Measurements from ENCODE around the gene B3GNT9. TPM values are rescaled to one million over a fixed set of nuclear protein-coding genes. Genes with fewer than 3 reads are reported as not detected.

The B3GNT9 gene, protein sequence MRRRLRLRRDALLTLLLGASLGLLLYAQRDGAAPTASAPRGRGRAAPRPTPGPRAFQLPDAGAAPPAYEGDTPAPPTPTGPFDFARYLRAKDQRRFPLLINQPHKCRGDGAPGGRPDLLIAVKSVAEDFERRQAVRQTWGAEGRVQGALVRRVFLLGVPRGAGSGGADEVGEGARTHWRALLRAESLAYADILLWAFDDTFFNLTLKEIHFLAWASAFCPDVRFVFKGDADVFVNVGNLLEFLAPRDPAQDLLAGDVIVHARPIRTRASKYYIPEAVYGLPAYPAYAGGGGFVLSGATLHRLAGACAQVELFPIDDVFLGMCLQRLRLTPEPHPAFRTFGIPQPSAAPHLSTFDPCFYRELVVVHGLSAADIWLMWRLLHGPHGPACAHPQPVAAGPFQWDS
- 7.8 TPM for total RNA-seq
- long read RNA-seq, partial matches to known transcripts, result 4 of 6 reads
- long read RNA-seq, other reads (novel, unspliced or antisense), result 0 of 6 reads

DNA sequence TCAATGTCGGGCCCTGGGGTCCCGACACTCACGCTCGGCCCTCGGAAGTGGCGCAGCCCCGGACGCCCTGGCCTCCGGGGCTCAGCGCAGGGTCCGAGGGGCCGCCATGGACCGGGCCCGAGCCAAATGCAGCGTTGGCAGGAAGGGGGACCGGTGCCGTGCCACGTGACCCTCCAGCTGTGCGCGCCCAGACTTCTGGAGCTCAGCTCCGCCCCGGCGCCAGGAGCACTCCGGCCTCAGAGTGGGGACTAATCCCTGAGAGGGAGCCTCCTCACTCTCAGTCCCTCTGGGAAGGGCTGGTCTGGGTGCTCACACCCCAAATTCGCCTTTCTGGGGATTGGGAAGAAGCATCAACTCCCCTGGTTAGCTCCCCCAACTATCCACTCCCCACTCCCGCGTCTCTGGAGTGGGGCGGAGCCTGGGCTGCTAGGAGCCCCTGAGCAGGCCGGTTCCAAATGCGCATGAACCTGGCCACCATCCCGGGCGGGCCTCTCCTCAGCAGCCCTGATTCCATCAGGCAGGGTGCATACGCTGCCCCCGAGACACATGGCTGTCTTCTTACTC lies at the start of gene B3GNT9:
Gene B3GNT9 (minus strand): TSS at position 166 of the 564 bp plus-strand sequence. CDS start 513 bp downstream, outside the sequence.
- ATAC-seq (peak; percentile 84), DNase-seq (peak; percentile 89)
- intact Hi-C loops (cut with micrococcal nuclease), result no loop called here

DNA sequence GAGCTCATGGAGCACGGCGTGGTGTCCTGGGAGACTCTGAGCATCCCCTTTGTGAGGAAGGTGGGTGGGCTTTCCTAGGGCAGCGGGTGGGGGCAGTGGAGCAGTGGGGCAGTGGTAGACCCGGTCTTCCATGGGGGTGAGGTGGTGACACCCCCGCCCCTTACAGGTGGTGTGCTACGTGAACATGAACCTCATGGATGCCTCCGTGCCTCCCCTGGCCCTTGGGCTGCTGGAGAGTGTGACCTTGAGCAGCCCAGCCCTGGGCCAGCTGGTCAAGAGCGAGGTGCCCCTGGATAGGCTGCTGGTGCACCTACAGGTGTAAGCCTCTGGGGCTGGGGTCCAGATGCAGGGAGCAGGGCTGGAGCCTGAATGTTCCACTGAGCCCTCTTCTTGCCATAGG lies 49.7 kb upstream of the B3GNT9 start:
- intact Hi-C loops (cut with micrococcal nuclease), result no loop called here
- no peak for DNase-seq
- ATAC-seq, result no peak

DNA sequence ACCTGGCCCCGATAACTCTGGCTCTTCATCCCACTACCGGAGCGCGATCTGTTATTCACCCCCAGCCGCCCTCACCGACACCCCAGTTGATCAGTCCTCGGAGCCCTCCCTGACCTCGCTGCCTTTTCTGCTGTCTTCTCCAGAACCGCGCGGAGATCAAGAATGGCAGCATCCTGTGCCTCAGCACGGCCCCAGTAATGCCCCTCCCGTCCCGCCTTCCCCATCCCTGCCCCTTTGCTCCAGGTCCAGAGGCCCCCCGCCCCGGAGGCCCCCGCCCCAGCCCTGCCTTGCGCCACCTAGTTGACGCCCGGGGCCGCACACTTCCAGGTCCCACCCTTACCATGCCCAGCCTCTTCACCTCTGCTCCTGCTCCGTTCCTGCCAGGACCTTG lies 49.0 kb upstream of the B3GNT9 start:
- ATAC-seq (peak; percentile 4), DNase-seq (no peak)
- intact Hi-C loops (cut with micrococcal nuclease), result no loop called here

DNA sequence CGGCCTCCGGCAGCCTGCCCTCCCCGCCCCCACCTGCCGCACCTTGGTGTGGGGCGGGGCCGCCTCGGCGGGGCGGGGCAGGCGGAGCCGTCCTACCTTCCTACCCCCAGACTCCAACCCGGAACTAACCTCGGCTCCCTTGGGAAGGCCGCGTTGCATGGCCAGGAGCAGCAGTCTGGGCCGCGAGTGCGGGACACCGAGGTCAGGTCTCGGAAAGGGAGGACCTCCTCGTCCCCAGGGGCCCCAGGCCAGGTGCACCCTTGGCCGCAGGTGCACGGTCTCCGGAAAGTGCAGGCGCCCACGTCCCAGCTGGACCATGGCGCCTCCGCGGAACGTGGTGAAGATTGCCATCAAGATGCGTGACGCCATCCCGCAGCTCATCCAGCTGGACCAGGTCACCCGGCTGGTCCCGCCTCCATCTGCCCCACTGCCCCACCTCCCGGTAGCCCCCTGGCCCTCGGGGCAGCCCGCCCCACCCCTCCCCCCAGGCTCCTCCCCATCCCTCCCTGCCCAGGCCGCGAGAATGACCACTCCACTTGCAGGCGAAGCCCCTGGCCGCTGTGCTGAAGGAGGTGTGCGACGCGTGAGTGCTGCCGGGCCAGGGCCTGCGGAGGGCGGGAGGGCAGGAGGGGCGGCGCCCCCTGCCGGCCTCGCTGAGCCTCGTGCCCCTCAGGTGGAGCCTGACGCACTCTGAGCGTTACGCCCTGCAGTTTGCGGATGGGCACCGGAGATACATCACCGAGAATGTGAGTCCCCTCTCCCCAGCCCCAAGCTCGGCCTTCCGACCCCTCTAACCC lies 48.4 kb upstream of the B3GNT9 start, which contains the start of gene ELMO3:
Gene ELMO3 (plus strand): TSS at position 121 of the 797 bp plus-strand sequence. CDS start 196 bp downstream, at position 317.
- DNase-seq (no peak), ATAC-seq (peak; percentile 39)
- intact Hi-C loops (cut with micrococcal nuclease), result no loop called here

DNA sequence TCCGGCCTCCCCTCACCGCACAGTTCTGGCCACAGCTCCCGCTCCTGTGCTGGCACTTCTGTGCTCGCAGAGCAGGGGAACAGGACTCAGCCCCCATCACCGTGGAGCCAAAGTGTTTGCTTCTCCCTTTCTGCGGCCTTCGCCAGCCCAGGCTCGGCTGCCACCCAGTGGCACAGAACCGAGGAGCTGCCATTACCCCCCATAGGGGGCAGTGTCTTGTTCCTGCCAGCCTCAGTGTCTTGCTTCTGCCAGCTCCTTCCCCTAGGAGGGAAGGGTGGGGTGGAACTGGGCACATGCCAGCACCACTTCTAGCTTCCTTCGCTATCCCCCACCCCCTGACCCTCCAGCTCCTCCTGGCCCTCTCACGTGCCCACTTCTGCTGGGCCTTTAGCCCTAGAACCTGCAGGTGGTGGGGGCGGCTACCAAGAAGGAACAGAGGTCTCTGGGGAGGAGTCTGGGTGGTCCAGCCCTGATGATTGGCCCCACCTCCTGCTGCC lies 47.5 kb upstream of the B3GNT9 start:
- ATAC-seq (peak; percentile 50), DNase-seq (peak; percentile 61)
- intact Hi-C loops (cut with micrococcal nuclease), result no loop called here

DNA sequence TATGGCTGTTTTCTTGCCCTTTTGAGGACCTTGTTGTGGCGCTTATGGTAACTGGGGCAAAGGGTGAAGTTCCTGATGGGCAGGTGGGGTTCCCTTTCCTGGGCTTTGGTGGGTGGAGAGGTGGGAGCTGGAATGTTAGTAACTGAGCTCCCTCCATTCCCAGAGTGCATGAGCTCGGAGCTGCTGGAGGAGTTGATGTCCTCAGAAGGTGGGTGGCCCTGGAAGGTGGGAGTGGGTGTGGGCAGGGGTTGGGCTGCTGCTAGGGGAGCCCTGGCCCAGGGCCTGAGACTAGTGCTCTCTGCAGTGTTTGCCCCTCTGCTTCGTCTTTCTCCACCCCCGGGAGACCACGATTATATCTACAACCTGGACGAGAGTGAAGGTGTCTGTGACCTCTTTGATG lies 46.9 kb upstream of the B3GNT9 start:
- ATAC-seq (no peak), DNase-seq (no peak)
- intact Hi-C loops (cut with micrococcal nuclease), result no loop called here

DNA sequence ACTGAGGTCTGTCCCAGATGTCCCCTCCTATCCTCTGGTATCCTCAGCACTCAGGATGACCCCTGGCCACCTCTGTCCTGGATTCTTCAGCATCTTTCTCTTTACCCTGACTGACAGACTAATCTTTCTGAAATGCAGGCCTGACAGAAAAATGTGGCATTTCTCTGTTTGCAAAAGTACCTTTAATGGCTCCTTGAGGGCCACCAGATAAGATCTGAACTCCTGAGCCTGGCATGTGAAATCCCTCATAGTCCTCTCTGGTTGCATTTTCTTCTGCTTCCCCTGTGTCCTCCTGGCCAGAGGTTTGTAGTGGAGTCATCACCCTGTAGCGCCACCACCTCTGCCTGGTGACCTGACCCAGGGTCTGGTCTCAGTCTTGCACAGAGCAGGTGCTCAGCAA lies 46.1 kb upstream of the B3GNT9 start:
- DNase-seq (no peak), ATAC-seq (no peak)
- intact Hi-C loops (cut with micrococcal nuclease), result no loop called here

DNA sequence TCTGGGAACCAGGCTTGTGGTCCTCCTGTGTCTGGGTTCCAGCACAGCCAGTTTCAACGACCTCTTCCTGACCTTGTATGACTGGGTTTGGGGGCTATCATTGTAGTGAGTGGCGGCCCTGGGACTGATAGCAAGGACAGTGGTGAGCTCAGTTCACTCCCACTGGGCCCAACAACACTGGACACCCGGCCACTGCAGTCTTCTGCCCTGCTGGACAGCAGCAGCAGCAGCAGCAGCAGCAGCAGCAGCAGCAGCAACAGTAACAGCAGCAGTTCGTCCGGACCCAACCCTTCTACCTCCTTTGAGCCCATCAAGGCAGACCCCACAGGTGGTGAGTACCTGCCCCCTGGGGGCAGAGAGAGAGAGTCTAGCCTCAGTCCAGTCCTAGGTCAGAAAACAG lies 44.9 kb upstream of the B3GNT9 start:
- ATAC-seq (no peak), DNase-seq (no peak)
- intact Hi-C loops (cut with micrococcal nuclease), result no loop called here

DNA sequence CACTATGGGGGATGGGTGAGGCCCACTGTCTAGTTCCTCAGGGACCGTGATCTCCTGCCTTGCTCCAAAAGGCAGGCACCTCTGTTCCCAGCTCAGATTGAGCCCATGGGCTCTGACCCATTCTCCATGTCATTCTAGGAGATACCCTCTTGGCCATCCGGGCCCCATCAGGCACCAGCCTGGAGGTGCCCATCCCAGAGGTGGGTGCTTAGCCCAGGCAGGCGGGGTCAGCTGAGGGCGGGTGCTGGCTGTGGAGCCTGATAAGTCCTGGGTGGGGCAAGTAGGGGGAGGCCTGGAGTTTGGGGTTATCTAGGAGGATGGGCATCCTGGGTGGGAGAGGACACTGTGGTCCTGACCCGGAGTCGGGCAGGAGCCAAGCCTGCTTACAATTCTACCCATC lies 43.5 kb upstream of the B3GNT9 start:
- no peak for DNase-seq
- intact Hi-C loops (cut with micrococcal nuclease), result no loop called here

DNA sequence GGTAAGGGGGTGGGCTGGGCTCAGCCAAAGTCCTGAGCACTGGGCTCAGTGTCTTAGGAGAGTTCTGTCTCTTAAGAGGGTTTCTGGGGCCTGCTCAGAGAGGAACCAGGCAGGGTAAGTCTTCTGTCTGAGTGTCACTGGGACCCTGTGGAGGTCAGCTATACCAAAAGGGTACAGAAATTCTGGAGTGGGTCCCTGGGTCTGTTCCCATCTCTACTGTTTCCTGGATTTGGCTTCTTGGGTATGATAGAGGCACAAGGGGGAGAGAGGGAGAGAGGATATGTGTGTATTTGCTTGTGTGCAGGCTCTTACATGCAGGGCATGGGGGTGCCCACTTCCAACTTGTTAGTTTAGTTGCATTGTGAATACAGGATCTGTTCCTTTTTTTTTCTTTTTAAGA lies 42.7 kb upstream of the B3GNT9 start:
- no peak for DNase-seq
- no peak for ATAC-seq
- intact Hi-C loops (cut with micrococcal nuclease), result no loop called here

More for the DNA sequence above, 43.5 kb upstream of the B3GNT9 start:
- no peak for ATAC-seq

DNA sequence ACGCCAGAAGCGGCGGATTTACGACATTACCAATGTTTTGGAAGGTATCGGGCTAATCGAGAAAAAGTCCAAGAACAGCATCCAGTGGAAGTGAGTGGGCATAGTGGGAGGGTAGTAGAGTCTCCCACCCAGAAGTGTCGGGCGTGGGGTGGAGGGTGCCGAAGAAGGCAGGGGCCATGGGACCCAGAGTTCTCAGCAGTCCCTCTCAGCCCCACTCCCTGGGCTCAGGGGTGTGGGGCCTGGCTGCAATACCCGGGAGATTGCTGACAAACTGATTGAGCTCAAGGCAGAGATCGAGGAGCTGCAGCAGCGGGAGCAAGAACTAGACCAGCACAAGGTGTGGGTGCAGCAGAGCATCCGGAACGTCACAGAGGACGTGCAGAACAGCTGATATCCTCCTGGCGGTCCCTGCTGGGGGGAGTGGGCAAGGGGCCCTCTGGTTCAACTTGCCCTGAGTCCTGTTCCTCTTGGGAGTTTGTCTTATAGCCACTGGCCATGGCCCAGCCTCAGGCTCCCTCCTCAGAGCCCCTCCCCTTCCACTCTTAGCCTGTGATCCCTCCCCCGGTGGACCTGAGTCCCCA lies 42.1 kb upstream of the B3GNT9 start:
- ATAC-seq, result no peak
- intact Hi-C loops (cut with micrococcal nuclease), result no loop called here

DNA sequence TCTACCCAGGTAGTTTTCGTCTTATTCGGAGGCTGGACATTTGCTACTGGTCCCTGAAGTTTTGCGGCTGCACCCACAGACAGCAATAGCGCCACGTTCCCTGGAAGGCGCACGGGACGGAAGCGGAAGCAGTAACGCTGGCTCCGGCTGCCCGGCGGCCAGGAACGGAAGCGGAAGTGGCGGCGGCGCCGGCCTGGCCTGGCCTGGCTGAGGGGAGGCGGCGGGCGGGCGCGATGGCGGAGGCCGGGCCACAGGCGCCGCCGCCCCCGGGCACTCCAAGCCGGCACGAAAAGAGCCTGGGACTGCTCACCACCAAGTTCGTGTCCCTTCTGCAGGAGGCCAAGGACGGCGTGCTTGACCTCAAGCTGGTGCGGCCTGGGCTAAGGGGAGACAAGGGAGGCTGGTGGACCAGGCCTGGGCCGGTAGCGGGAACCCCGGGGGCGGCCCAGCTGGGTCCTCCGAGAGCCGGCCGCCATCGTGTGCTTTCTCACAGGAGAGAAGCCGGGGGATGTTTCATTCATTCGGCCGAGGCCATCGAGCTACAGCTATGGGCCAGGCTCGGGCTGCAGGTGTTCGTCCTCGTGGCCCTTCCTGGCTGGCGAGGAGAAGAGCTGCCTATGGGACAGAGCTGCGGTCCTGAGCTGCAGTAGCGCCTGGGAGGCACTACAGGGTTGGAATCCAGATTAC lies 41.3 kb upstream of the B3GNT9 start, which contains the start of gene E2F4:
Gene E2F4 (plus strand): TSS at position 161 of the 687 bp plus-strand sequence. CDS start 73 bp downstream, at position 234.
- peak; percentile 94 for DNase-seq
- peak; percentile 94 for ATAC-seq
- intact Hi-C loops (cut with micrococcal nuclease), result no loop called here

More for the DNA sequence above, 42.1 kb upstream of the B3GNT9 start:
- DNase-seq, result no peak

DNA sequence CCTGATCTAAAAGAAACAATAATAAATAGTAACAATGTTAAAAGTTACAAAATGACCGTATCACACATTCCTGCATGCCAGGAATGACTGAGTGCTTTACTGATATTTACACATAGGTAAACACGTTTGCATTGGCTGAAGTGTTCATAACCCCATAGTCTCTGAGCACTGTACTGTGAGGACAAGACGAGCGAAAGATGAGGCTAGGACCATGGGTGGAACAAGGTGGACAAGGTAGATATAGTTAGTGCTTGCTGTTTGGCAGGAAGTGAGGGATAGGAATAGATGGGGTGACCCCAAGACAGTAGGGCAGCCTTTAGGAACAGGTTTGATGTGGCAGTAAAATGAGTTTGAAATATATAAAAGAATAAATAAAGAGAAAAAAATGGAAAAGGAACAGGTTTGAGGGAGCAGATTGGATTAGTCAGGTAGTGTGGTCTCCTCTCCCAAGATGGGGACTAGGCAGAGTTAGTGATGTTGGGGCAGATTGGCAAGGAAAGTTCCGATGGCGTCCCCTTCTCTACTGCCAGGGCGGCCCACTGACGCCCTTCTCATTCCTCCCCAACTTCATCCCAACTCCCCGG lies 40.7 kb upstream of the B3GNT9 start:
- ATAC-seq (peak; percentile 4), DNase-seq (no peak)
- intact Hi-C loops (cut with micrococcal nuclease), result no loop called here

DNA sequence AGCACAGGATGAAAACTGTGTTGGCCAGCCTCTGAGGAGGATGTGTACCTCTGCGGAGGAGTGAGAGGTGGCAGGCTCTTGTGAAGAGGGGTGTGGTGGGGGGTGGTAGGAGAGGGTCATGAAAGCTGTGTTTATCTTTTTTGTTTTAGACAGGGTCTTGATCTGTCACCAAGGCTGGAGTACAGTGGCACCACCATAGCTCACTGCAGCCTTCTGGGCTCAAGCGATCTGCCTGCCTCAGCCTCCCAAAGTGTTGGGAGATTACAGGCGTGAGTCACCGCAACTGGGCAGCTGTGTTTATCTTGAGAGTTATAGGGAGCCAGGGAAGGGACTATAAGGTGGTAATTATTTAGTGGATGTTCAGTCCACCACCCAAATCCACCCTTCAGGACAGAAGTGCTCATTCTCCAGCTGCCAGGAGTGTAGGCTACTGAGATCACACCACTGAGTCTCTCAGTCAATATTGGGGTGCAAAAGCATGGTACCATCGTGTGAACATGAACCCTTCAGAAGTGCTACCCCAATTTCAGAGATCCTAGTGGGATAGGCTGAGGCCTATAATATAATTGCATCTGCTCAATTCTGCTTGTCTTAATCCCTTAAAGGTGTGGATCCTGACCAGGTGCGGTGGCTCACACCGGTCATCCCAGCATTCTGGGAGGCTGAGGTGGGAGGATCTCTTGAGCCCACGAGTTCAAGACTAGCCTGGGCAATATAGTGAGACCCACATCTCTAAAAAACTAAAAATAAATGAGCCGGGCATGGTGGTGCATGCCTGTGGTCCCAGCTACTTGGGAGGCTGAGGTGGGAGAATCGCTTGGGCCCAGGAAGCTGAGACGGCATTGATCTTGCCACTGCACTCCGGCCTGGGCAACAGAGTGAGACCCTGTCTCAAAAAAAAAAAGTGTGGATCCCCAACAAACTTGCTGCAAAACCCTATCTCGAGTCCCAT lies 39.9 kb upstream of the B3GNT9 start:
- intact Hi-C loops (cut with micrococcal nuclease), result no loop called here
- DNase-seq (no peak), ATAC-seq (no peak)

DNA sequence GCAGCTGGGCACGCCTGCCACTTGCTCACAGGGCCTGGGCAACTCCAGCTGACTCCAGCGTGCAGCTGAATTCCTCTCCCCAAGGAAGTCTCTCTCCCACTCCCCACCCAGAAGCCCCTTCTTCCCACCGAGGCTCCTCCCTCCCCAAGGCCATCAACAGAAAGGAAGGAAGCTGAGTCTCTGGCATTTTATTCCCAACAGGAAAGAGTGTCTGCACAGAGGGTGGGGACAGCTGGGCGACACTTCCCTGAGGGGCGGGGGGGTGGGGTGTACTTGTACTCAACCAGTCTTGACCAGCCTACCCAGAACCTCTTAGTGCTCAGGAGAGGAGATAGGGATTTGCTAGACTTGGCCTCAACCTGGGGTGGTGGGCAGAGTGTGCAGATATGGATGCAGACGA lies 39.2 kb upstream of the B3GNT9 start, which contains the start of gene EXOC3L1:
Gene EXOC3L1 (minus strand): TSS at position 96 of the 400 bp plus-strand sequence. CDS start 460 bp downstream, outside the sequence.
- no peak for DNase-seq

DNA sequence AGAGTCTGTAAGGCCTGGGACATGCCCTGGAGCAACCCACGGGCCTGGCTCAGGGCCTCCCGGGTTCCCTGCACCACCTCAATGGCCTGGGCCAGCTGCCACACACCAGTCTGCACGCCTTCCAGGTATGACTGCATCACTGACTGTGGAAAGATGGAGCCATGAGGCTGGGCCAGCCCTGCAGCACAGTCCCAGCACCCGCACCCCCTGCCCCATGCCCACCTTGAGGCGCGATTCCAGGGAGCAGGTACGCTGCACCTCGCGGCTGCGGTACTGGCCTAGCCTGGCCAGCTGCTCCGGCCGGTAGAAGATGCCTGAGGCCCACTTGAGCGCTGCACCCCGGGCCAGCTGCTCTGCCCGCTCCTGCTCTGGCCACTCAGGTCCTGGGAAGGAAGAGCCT lies 38.0 kb upstream of the B3GNT9 start:
- DNase-seq, result no peak
- intact Hi-C loops (cut with micrococcal nuclease), result no loop called here
- ATAC-seq, result no peak

More for the DNA sequence above, 39.2 kb upstream of the B3GNT9 start, which contains the start of gene EXOC3L1:
- intact Hi-C loops (cut with micrococcal nuclease), result no loop called here
- no peak for ATAC-seq

DNA sequence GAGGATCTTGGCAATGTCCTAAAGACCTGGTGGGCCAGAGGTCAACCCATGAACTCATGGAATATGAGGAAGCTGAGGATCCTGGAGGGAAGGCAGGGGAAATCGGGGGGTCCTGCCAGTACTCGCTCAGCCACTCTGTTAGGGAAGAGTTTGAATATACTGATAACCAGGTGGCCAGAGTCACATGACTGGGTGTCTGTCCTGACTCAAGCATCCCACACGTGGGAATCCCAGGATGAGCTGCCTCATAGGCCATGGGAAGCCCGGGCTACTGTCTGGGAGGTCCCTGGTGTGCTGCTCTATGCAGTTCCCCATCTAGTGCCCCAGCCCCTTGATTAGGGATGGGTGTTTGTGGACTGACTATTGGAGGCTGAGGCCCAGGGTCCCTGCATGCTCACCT lies 37.5 kb upstream of the B3GNT9 start:
- ATAC-seq (no peak), DNase-seq (no peak)
- intact Hi-C loops (cut with micrococcal nuclease), result no loop called here

All from left ventricle myocardium superior (tissue), 1 donor.